Stimulated activated CD4-positive, alpha-beta T cell treated with anti-CD3 and anti-CD28 coated beads, Interleukin-4, amount 100 ng/mL, for 24 hours (primary cell): ENCODE results near the gene RPL36.
"Not testable (repeated sequence)": the region's sequence is repeated elsewhere in the genome, so short reads cannot be mapped to it uniquely, and the experiment has no call there.

Source experiments
- DNase-seq: peaks from one replicate; pipeline ENCODE4 v3.0.0-alpha.2; 2020

The RPL36 gene

GRCh38 chr19:5691822-5692722 is 2.0 kb downstream of the RPL36 start:
- DNase-seq, result peak; percentile 39

- no peak for DNase-seq
These were observed 2.7 kb downstream of the RPL36 start for GRCh38 chr19:5692723-5693194.

- DNase-seq, result peak; percentile 31
These were observed 3.4 kb downstream of the RPL36 start for GRCh38 chr19:5693195-5694166.

- DNase-seq, result no peak
These were observed 4.3 kb downstream of the RPL36 start for GRCh38 chr19:5694167-5694955.

- no peak for DNase-seq
These were observed 5.0 kb downstream of the RPL36 start for GRCh38 chr19:5694956-5695648.

GRCh38 chr19:5695649-5696195 is 5.6 kb downstream of the RPL36 start:
- DNase-seq, result no peak

GRCh38 chr19:5696196-5697021 is 6.3 kb downstream of the RPL36 start:
- DNase-seq, result no peak

- DNase-seq, result no peak
These were observed 7.2 kb downstream of the RPL36 start for GRCh38 chr19:5697022-5697889.

GRCh38 chr19:5697890-5698634 is 8.0 kb downstream of the RPL36 start:
- no peak for DNase-seq

GRCh38 chr19:5698635-5699422 is 8.7 kb downstream of the RPL36 start:
- no peak for DNase-seq

GRCh38 chr19:5700455-5701092 is 10.5 kb downstream of the RPL36 start:
- DNase-seq, result no peak

- not testable (repeated sequence) for DNase-seq
These were observed 11.9 kb downstream of the RPL36 start for GRCh38 chr19:5702053-5702410.

GRCh38 chr19:5703819-5704818 is 14.0 kb downstream of the RPL36 start:
- no peak for DNase-seq

GRCh38 chr19:5705552-5705951 is 15.5 kb downstream of the RPL36 start:
- no peak for DNase-seq

- no peak for DNase-seq
These were observed 16.9 kb downstream of the RPL36 start for GRCh38 chr19:5706876-5707573.
